Aorta (tissue), 5 donors: ENCODE measurements around the gene BCAS1. TPM values are rescaled to one million over a fixed set of nuclear protein-coding genes. Genes with fewer than 3 reads are reported as not detected.

Experiments used
- ATAC-seq: fragments of 200-7000 bp; cut with Tn5 transposase; one replicate; pipeline ENCODE4 v1.9.1; 2022; ENCODE audit warnings: moderate library complexity; ENCODE audit not compliant: low FRiP score
- DNase-seq, 2 donors: peaks; one replicate each; pipeline ENCODE4 v3.0.0-alpha.2; 2020
- H3K27ac ChIP-seq, 2 donors: one replicate each; pipeline ENCODE4 v1.5.1; 2013; ENCODE audit warnings: low read length in 2 of 2, mild to moderate bottlenecking in 2 of 2, moderate library complexity in 2 of 2, control low read depth in 1 of 2, inconsistent platforms in 1 of 2, low read depth in 1 of 2
- H3K27me3 ChIP-seq, 2 donors: one replicate each; pipeline ENCODE4 v1.6.1; 2013; ENCODE audit warnings: control low read depth in 1 of 2, low read length in 1 of 2, mild to moderate bottlenecking in 1 of 2, moderate library complexity in 1 of 2; ENCODE audit not compliant: insufficient read depth in 2 of 2, control insufficient read depth in 1 of 2
- H3K36me3 ChIP-seq, 2 donors: one replicate each; pipeline ENCODE4 v1.6.1; 2013; ENCODE audit warnings: control low read depth in 1 of 2, low read length in 1 of 2, mild to moderate bottlenecking in 1 of 2; ENCODE audit not compliant: insufficient read depth in 2 of 2, control insufficient read depth in 1 of 2
- H3K4me1 ChIP-seq, 2 donors: one replicate each; pipeline ENCODE4 v1.6.1; 2013; ENCODE audit warnings: low read length in 2 of 2, control low read depth in 1 of 2, mild to moderate bottlenecking in 1 of 2, moderate library complexity in 1 of 2; ENCODE audit not compliant: insufficient read depth in 2 of 2, control insufficient read depth in 1 of 2
- H3K4me3 ChIP-seq, 2 donors: one replicate each; pipeline ENCODE4 v1.5.1; 2013; ENCODE audit warnings: low read length in 2 of 2, control low read depth in 1 of 2, mild to moderate bottlenecking in 1 of 2
- H3K9me3 ChIP-seq: one replicate; pipeline ENCODE4 v1.6.1; 2013; ENCODE audit warnings: mild to moderate bottlenecking, low read length; ENCODE audit not compliant: control insufficient read depth
- WGBS, 2 donors: extraction: QIAGEN DNeasy Blood & Tissue Kit; methylation state at CpG; one replicate each; pipeline ENCODE4 v1.1.7; 2013; 5-methylcytosine and 5-hydroxymethylcytosine counted together
- intact Hi-C, 2 donors: fragments of 100-400 bp; cut with DNase I; formaldehyde crosslinking; loops; one replicate each; pipeline versions ENCODE4 v1.14.2 to v1.15.0; 2022
- polyA plus RNA-seq, 2 donors: library from polyadenylated mRNA; stranded (reverse); fragments of 200-250 nt; gene quantifications; one replicate each; pipeline ENCODE4 v1.2.3, GENCODE V29; 2013
- total RNA-seq, 2 donors: library from RNA; stranded (reverse); fragmentation: NEBNext Ultra II Directional; extraction: Animal tissue kit (Norgen Biotek cat#: 25700); gene quantifications; one replicate each; pipeline ENCODE4 v1.2.1, GENCODE V29; 2021
- donor health status: healthy with polysubstance abuse.
- donor health status: Bipolar disorder and iron deficiency.
- donor health status: DM: no; HTN: no; CAD: no.
- donor health status: DM: no; HTN: no; CAD: no.
- donor health status: DM: yes; HTN: yes; CAD: no.

The BCAS1 gene
- total and polyA plus RNA-seq, 4 donors = 0.51 to 8.9 (median 1.8) TPM

DNA sequence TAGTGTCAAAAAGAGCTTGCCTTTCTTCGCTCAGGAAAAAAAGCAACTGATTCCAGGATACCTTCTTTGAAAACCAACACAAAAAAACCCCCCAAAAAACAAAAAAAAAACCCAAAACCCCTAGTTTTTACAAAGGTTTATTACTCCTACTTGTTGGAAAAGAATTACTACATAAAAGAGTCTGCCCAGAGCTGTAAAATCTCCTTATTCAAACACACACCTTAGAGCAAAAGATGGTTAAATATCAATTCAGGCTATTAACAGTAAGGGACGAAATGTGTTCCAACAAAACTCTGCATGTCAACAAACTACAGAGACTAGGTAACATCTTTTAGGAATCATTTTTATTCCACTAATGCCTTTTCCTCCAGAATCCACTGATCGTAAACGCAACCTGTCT is 42.7 kb downstream of the BCAS1 start:
- ATAC-seq = no peak
- intact Hi-C loops = no loop called here
- H3K27ac ChIP-seq = no peak overlapping the region
- H3K4me1 ChIP-seq = no peaks in the 10 kb centered on the region
- no peak overlapping the region for H3K4me3 ChIP-seq
- DNase-seq = no peak
- no peaks in the 10 kb centered on the region for H3K9me3 ChIP-seq
- 76 to 78% methylated on average over 4 of the region's 4 CpGs for WGBS, 2 donors
- H3K36me3 ChIP-seq = no peaks in the 10 kb centered on the region
- H3K27me3 ChIP-seq = no peaks in the 10 kb centered on the region

DNA sequence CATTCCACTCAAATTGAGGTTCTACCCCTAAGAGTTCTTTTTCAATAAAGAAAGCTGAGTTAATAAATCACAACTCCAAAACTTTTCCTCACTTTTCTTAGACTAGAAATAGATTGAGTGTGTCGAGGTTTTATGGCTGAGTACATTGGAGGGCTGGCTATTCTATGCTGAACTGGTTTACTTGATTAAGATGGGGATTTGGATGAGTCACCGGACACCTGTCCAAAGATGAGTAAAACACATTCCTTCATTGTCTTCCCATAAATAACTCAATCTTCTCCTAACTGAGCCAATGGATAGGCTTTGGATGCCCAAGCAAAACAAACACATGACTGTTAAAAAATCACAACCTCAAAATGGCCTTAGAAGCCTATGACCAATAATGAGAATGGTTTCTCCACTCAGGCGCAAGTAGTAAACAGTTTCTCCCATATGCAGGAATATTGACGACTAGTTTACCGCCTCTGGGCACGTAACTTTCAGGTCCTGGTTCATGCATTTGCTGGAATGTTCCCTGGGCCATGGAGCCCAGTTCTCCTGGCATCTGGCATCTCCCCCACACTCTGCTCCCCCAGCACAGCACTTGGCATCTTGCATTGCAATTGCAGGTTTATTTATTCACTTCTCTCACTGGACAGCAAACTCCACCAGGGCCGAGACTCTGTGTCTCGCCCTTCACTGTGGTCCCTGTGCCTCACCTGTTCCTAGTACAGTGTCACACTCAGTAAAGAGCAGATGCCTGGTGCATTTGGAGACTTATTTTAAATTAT is 43.9 kb downstream of the BCAS1 start:
- Histone ChIP-seq H3K27me3 (no peaks in the 10 kb centered on the region), H3K27ac (no peak overlapping the region), H3K36me3 (no peaks in the 10 kb centered on the region), H3K4me3 (no peak overlapping the region), H3K9me3 (no peaks in the 10 kb centered on the region), H3K4me1 (no peaks in the 10 kb centered on the region)
- intact Hi-C loops = no loop called here
- no peak for DNase-seq
- no peak for ATAC-seq
- WGBS, 2 donors = 74 to 82% methylated on average over 8 of the region's 8 CpGs

DNA sequence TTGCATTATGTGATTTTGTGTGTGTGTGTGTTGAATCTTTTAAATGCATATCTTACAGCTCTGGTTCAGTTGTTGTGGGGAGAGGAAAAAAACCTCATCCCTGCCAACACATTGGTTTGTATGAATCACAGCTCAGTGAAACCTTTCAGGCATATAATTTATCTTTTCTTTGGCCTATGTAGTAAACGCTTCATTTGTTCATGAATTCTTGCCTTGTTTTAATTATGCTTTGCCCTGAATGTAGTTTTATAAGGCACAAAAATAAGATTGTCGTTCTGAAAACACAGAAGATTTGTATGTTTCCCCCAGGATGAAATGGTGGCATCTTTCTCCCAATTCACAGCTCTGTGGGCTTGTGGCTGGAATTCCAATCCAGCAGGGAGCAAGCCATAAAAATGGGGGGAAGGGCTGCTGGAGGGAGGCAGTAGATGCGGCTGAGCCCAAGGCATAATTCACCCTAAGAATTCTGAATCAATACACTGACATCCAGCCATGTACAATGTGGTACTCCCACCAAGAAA is 45.1 kb downstream of the BCAS1 start:
- intact Hi-C loops = no loop called here
- Histone ChIP-seq H3K4me3 (no peak overlapping the region), H3K27ac (no peak overlapping the region), H3K36me3 (no peaks in the 10 kb centered on the region), H3K27me3 (no peaks in the 10 kb centered on the region), H3K4me1 (no peaks in the 10 kb centered on the region), H3K9me3 (no peaks in the 10 kb centered on the region)
- DNase-seq (no peak), ATAC-seq (no peak)
- 8 to 30% methylated on average over 3 of the region's 3 CpGs for WGBS, 2 donors

DNA sequence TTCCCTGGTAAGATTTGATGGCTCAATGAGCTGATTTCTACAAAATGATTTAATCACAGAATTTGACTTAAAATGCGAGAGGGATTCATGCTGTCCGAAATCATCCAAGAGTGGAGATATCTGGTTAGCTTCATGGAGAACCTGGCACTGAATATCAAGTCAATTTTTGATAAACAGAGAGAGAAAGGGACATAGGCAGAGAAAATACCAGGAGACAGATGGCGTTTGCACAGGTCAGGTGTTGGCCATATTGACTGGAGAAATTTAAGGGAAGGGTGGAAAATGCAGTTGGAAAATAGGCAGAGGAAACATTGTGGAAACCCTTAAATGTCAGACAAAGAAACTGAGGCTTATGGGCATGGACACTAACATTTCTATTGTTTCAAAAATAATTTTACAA is 47.0 kb downstream of the BCAS1 start:
- intact Hi-C loops = no loop called here
- 87 to 90% methylated on average over 3 of the region's 3 CpGs for WGBS, 2 donors

DNA sequence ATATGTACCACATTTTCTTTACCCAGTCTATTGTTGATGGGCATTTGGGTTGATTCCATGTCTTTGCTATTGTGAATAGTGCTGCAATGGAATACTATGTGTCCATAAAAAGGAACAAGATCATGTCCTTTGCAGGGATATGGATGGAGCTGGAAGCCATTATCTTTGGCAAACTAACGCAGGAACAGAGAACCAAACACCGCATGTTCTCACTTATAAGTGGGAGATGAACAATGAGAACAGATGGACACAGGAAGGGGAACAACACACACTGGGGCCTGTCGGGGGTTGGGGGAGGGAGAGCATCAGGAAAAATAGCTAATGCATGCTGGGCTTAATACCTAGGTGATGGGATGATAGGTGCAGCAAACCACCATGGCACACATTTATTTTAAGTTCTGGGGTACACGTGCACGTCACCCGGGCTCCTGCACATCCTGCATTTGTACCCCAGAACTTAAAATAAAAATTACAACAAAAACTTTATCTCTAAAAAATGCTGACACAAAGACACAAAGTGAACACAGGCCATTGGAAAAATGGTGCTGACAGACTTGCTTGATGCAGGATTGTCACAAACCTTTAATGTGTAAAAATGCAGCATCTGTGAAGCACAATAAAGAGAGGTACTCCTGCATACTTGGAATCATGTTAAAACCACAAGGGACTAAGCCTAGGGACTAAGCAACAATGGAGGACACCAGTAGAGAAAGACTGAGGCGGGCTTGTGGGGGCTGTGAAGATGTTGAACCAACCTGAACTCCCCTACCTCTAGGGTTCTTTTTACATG is 48.8 kb downstream of the BCAS1 start:
- Histone ChIP-seq H3K4me3 (no peak overlapping the region), H3K9me3 (no peaks in the 10 kb centered on the region), H3K36me3 (no peaks in the 10 kb centered on the region), H3K4me1 (no peaks in the 10 kb centered on the region), H3K27me3 (no peaks in the 10 kb centered on the region), H3K27ac (no peak overlapping the region)
- WGBS, 2 donors = 83 to 84% methylated on average over 7 of the region's 7 CpGs
- intact Hi-C loops = no loop called here
- ATAC-seq (no peak), DNase-seq (no peak)

More for the DNA sequence above, 47.0 kb downstream of the BCAS1 start:
- Histone ChIP-seq H3K4me1 (no peaks in the 10 kb centered on the region), H3K9me3 (no peaks in the 10 kb centered on the region), H3K27ac (no peak overlapping the region), H3K36me3 (no peaks in the 10 kb centered on the region), H3K27me3 (no peaks in the 10 kb centered on the region), H3K4me3 (no peak overlapping the region)
- ATAC-seq (no peak), DNase-seq (no peak)

DNA sequence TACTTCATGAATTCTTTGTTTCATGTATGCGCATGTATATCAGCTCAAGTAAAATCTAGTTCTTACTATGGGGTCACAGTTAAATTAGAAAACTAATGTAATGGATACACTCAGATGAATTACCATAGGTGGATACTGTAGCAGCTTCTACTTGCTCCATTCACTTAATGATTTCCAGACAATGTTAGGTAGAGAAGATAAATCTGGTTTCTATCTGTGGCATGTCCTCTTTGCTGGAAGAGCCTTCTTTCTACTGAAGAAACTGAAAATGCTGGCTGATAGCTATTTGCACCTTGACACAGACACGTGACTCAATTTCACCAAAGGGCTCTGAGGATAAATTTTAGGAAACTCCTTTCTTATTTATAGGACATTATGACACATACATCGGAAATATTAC is 49.5 kb downstream of the BCAS1 start:
- H3K4me1 ChIP-seq = no peaks in the 10 kb centered on the region
- no peak overlapping the region for H3K4me3 ChIP-seq
- H3K36me3 ChIP-seq = no peaks in the 10 kb centered on the region
- no peaks in the 10 kb centered on the region for H3K27me3 ChIP-seq
- WGBS, 2 donors = 87 to 89% methylated on average over 3 of the region's 3 CpGs
- no peak for ATAC-seq
- H3K9me3 ChIP-seq = no peaks in the 10 kb centered on the region
- H3K27ac ChIP-seq = no peak overlapping the region
- intact Hi-C loops = no loop called here
- DNase-seq = no peak

DNA sequence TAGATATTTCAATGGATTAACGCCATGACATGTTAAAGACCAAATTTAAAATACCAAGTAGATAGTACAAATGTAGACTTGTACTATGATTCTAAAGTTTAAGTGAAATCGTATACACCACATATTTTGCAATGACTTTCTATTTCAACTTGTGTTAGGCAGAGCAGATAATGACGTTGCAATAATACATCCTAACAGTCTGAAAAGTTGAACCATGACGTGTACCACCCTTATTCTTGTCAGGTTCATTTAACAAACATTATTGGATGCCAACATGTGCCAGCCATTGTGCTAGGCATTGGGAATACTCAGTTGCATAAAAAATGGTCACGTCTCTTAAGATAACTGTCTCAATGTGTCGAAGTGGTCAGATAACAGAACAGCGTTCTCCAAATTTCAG is 50.0 kb downstream of the BCAS1 start:
- no peak overlapping the region for H3K4me3 ChIP-seq
- DNase-seq (no peak), ATAC-seq (no peak)
- H3K36me3 ChIP-seq = no peaks in the 10 kb centered on the region
- no peaks in the 10 kb centered on the region for H3K27me3 ChIP-seq
- H3K4me1 ChIP-seq = no peaks in the 10 kb centered on the region
- H3K27ac ChIP-seq = no peak overlapping the region
- WGBS, 2 donors = 78 to 80% methylated on average over 7 of the region's 7 CpGs
- no peaks in the 10 kb centered on the region for H3K9me3 ChIP-seq
- intact Hi-C loops = no loop called here

DNA sequence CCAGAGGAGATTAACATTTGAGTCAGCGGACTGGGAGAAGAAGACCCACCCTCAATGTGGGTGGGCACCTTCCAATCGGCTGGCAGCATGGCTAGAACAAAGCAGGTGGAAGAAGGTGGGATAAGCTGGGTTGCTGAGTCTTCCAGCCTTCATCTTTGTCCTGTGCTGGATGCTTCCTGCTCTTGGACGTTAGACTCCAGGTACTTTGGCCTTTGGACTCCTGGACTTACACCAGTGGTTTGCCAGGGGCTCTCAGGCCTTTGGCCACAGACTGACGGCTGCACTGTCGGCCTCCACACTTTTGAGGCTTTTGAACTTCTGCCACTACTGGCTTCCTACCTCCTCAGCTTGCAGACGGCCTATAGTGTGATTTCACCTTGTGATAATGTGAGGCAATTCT is 50.8 kb downstream of the BCAS1 start:
- no peaks in the 10 kb centered on the region for H3K27me3 ChIP-seq
- no peak overlapping the region for H3K4me3 ChIP-seq
- DNase-seq = no peak
- intact Hi-C loops = no loop called here
- H3K27ac ChIP-seq = no peak overlapping the region
- no peaks in the 10 kb centered on the region for H3K4me1 ChIP-seq
- H3K36me3 ChIP-seq = no peaks in the 10 kb centered on the region
- H3K9me3 ChIP-seq = no peaks in the 10 kb centered on the region
- WGBS, 2 donors = 71 to 76% methylated on average over 6 of the region's 6 CpGs
- no peak for ATAC-seq

DNA sequence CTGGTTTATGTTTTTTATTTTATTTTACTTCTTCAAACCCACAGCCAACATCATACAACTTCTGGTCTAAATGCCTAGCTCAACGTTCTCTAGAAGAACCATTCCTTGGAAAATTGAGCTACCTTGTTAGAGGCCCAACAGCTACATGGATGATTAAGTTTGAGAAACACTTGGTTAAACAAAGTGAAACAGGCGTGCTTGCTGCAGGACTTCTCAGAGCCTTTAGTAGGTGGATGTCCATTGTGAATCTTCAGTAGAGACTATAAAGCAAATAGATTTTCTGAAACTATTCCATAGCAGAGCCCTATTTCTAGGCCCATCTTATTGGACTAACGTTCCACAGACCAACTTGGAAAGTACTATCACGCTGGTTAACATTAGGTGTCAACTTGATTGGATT is 51.3 kb downstream of the BCAS1 start:
- WGBS, 2 donors = 86 to 87% methylated on average over 4 of the region's 4 CpGs
- no peaks in the 10 kb centered on the region for H3K36me3 ChIP-seq
- intact Hi-C loops = no loop called here
- DNase-seq = no peak
- H3K27me3 ChIP-seq = no peaks in the 10 kb centered on the region
- no peaks in the 10 kb centered on the region for H3K4me1 ChIP-seq
- ATAC-seq = no peak
- H3K4me3 ChIP-seq = no peak overlapping the region
- H3K27ac ChIP-seq = no peak overlapping the region
- no peaks in the 10 kb centered on the region for H3K9me3 ChIP-seq
